CD4-positive, alpha-beta T cell treated with Interleukin-15 for 1 hour (primary cell): ENCODE measurements around the gene CTNNA2.
"Not testable (repeated sequence)": the region's sequence is repeated elsewhere in the genome, so short reads cannot be mapped to it uniquely, and the experiment has no call there.

Source experiments
- DNase-seq: peaks from one replicate; pipeline ENCODE4 v3.0.0-alpha.2; 2020

The CTNNA2 gene

GRCh38 chr2:80154231-80154915 is 641.5 kb downstream of the CTNNA2 start:
- DNase-seq: no peak

GRCh38 chr2:80164375-80164774 is 651.5 kb downstream of the CTNNA2 start:
- DNase-seq: no peak

GRCh38 chr2:80166483-80167171 is 653.8 kb downstream of the CTNNA2 start:
- no peak for DNase-seq

GRCh38 chr2:80167284-80167808 is 654.5 kb downstream of the CTNNA2 start:
- no peak for DNase-seq

GRCh38 chr2:80168037-80168436 is 655.2 kb downstream of the CTNNA2 start:
- DNase-seq: no peak

- no peak for DNase-seq
These were observed 656.0 kb downstream of the CTNNA2 start for GRCh38 chr2:80168801-80169200.

GRCh38 chr2:80169811-80170594 is 657.2 kb downstream of the CTNNA2 start:
- DNase-seq: no peak

- DNase-seq: no peak
These were observed 672.2 kb downstream of the CTNNA2 start for GRCh38 chr2:80185091-80185490.

- no peak for DNase-seq
These were observed 673.4 kb downstream of the CTNNA2 start for GRCh38 chr2:80186262-80186661.

GRCh38 chr2:80187156-80187555 is 674.3 kb downstream of the CTNNA2 start:
- DNase-seq: no peak

GRCh38 chr2:80190166-80190565 is 677.3 kb downstream of the CTNNA2 start:
- DNase-seq: no peak

- DNase-seq: no peak
These were observed 680.7 kb downstream of the CTNNA2 start for GRCh38 chr2:80193566-80193965.

- DNase-seq: no peak
These were observed 682.2 kb downstream of the CTNNA2 start for GRCh38 chr2:80195034-80195433.

- no peak for DNase-seq
These were observed 685.2 kb downstream of the CTNNA2 start for GRCh38 chr2:80198042-80198441.

GRCh38 chr2:80199504-80199903 is 686.7 kb downstream of the CTNNA2 start:
- DNase-seq: no peak

GRCh38 chr2:80203929-80204328 is 691.1 kb downstream of the CTNNA2 start:
- DNase-seq: not testable (repeated sequence)

GRCh38 chr2:80205498-80205897 is 692.6 kb downstream of the CTNNA2 start:
- DNase-seq: no peak

- no peak for DNase-seq
These were observed 696.6 kb downstream of the CTNNA2 start for GRCh38 chr2:80209458-80209857.

GRCh38 chr2:80217446-80217845 is 704.6 kb downstream of the CTNNA2 start:
- no peak for DNase-seq

- DNase-seq: no peak
These were observed 709.8 kb downstream of the CTNNA2 start for GRCh38 chr2:80222644-80223043.

- DNase-seq: no peak
These were observed 718.6 kb downstream of the CTNNA2 start for GRCh38 chr2:80231421-80231820.

GRCh38 chr2:80233333-80233732 is 720.5 kb downstream of the CTNNA2 start:
- no peak for DNase-seq

- DNase-seq: no peak
These were observed 726.0 kb downstream of the CTNNA2 start for GRCh38 chr2:80238692-80239469.
